Smooth muscle cell (in vitro differentiated cells): ENCODE measurements around the gene GCK. TPM values are rescaled to one million over a fixed set of nuclear protein-coding genes. Genes with fewer than 3 reads are reported as not detected.

Source experiments
- DNase-seq: peaks from one replicate; lab custom pipeline; 2025; ENCODE audit not compliant: unreplicated experiment; lab: John Stamatoyannopoulos, UW
- H2AFZ ChIP-seq: fragments of 200-600 bp; sonication (generic); 2 replicates; pipeline ENCODE4 v1.6.0; 2016; ENCODE audit warnings: antibody characterized with exemption, low read depth, mild to moderate bottlenecking
- H3F3A ChIP-seq: fragments of 200-600 bp; sonication (generic); 2 replicates; pipeline ENCODE4 v1.6.0; 2017; ENCODE audit warnings: antibody characterized with exemption, low read depth
- H3K27ac ChIP-seq: fragments of 200-600 bp; sonication (generic); 2 replicates; pipeline ENCODE4 v1.5.1; 2016; ENCODE audit warnings: low read depth, mild to moderate bottlenecking
- H3K27me3 ChIP-seq: fragments of 200-600 bp; sonication (generic); 2 replicates; pipeline ENCODE4 v1.6.1; 2016; ENCODE audit warnings: low read depth, mild to moderate bottlenecking
- H3K36me3 ChIP-seq: fragments of 200-600 bp; sonication (generic); 2 replicates; pipeline ENCODE4 v1.5.1; 2016; ENCODE audit warnings: low read depth
- H3K4me1 ChIP-seq: fragments of 200-600 bp; sonication (generic); 2 replicates; pipeline ENCODE4 v1.5.1; 2016; ENCODE audit warnings: low read depth
- H3K4me2 ChIP-seq: fragments of 200-600 bp; sonication (generic); 2 replicates; pipeline ENCODE4 v1.6.0; 2016; ENCODE audit warnings: mild to moderate bottlenecking
- H3K4me3 ChIP-seq: fragments of 200-600 bp; sonication (generic); 2 replicates; pipeline ENCODE4 v1.5.1; 2016; ENCODE audit warnings: mild to moderate bottlenecking
- H3K79me2 ChIP-seq: fragments of 200-600 bp; sonication (generic); 2 replicates; pipeline ENCODE4 v1.6.0; 2016; ENCODE audit warnings: low read depth, mild to moderate bottlenecking
- H3K9ac ChIP-seq: fragments of 200-600 bp; sonication (generic); 2 replicates; pipeline ENCODE4 v1.6.0; 2016; ENCODE audit warnings: low read depth
- H3K9me3 ChIP-seq: fragments of 200-600 bp; sonication (generic); replicated peaks from 2 replicates; pipeline ENCODE4 v1.5.1; 2016; ENCODE audit warnings: low read depth
- H4K20me1 ChIP-seq: fragments of 200-600 bp; sonication (generic); 2 replicates; pipeline ENCODE4 v1.6.0; 2016; ENCODE audit warnings: low read depth
- CTCF ChIP-seq: fragments of 200-600 bp; sonication (generic); IDR thresholded peaks from 2 replicates; pipeline ENCODE4 v1.5.1; 2017; ENCODE audit warnings: borderline replicate concordance, mild to moderate bottlenecking, antibody characterized with exemption; ENCODE audit not compliant: insufficient read depth, poor library complexity, severe bottlenecking
- WGBS: methylation state at CpG from one replicate; pipeline ENCODE4 v1.1.7; 2016; ENCODE audit warnings: low lambda C conversion rate; 5-methylcytosine and 5-hydroxymethylcytosine counted together
- polyA plus RNA-seq: library from polyadenylated mRNA; unstranded; fragments of >200 nt; fragmentation: Nextera tagmentation; extraction: Ambion mirVana; gene quantifications from 2 replicates; pipeline ENCODE4 v1.2.1, GENCODE V29; 2016
- total RNA-seq: library from RNA; depleted of rRNA; stranded (reverse); fragments of >200 nt; gene quantifications from 2 replicates; pipeline ENCODE4 v1.2.3, GENCODE V29; 2014

The GCK gene
- total and polyA plus RNA-seq, 2 experiments from 2014 or later, result 1.6 to 5.5 TPM

- no peak overlapping the region for H3K4me3 ChIP-seq
- WGBS, result 60% methylated on average over 3 of the region's 3 CpGs
- H2AFZ ChIP-seq, result no peak overlapping the region
- no peaks in the 10 kb centered on the region for H3K9me3 ChIP-seq
- no peak overlapping the region for H3K4me2 ChIP-seq
- H3K4me1 ChIP-seq, result no peaks in the 10 kb centered on the region
- no peak overlapping the region for H3K9ac ChIP-seq
- H3K36me3 ChIP-seq, result no peaks in the 10 kb centered on the region
- no peaks in the 10 kb centered on the region for H4K20me1 ChIP-seq
- no peaks in the 10 kb centered on the region for H3K79me2 ChIP-seq
- no peaks in the 10 kb centered on the region for H3F3A ChIP-seq
- no peak overlapping the region for H3K27ac ChIP-seq
- H3K27me3 ChIP-seq, result no peaks in the 10 kb centered on the region
- no peak for DNase-seq
- no peak for TF ChIP-seq CTCF
These were observed 34.5 kb downstream of the GCK start for GRCh38 chr7:44154703-44155102.

GRCh38 chr7:44153948-44154335 lies 35.3 kb downstream of the GCK start:
- Histone ChIP-seq H3K4me2 (no peak overlapping the region), H3K36me3 (no peaks in the 10 kb centered on the region), H3K9me3 (no peaks in the 10 kb centered on the region), H3K4me1 (no peaks in the 10 kb centered on the region), H3K4me3 (no peak overlapping the region), H3K9ac (no peak overlapping the region), H2AFZ (no peak overlapping the region), H3K79me2 (no peaks in the 10 kb centered on the region), H3K27ac (no peak overlapping the region), H4K20me1 (no peaks in the 10 kb centered on the region), H3F3A (no peaks in the 10 kb centered on the region), H3K27me3 (no peaks in the 10 kb centered on the region)
- 88% methylated on average over 5 of the region's 5 CpGs for WGBS
- TF ChIP-seq CTCF, result no peak
- no peak for DNase-seq

GRCh38 chr7:44152971-44153947 lies 36.0 kb downstream of the GCK start:
- Histone ChIP-seq H3F3A (no peaks in the 10 kb centered on the region), H3K4me1 (no peaks in the 10 kb centered on the region), H3K9me3 (no peaks in the 10 kb centered on the region), H3K4me2 (no peak overlapping the region), H3K79me2 (no peaks in the 10 kb centered on the region), H3K27me3 (no peaks in the 10 kb centered on the region), H3K27ac (no peak overlapping the region), H3K9ac (no peak overlapping the region), H3K4me3 (no peak overlapping the region), H3K36me3 (no peaks in the 10 kb centered on the region), H2AFZ (no peak overlapping the region), H4K20me1 (no peaks in the 10 kb centered on the region)
- 90% methylated on average over 20 of the region's 22 CpGs for WGBS
- DNase-seq, result no peak
- TF ChIP-seq CTCF, result no peak

GRCh38 chr7:44151956-44152355 lies 37.3 kb downstream of the GCK start:
- Histone ChIP-seq H3K4me1 (no peaks in the 10 kb centered on the region), H3K4me3 (no peak overlapping the region), H3K27me3 (no peaks in the 10 kb centered on the region), H4K20me1 (no peaks in the 10 kb centered on the region), H3K9me3 (no peaks in the 10 kb centered on the region), H3K9ac (no peak overlapping the region), H3K27ac (no peak overlapping the region), H3K4me2 (no peak overlapping the region), H3K36me3 (no peaks in the 10 kb centered on the region), H3K79me2 (no peaks in the 10 kb centered on the region), H2AFZ (no peak overlapping the region), H3F3A (no peaks in the 10 kb centered on the region)
- TF ChIP-seq CTCF, result no peak
- no peak for DNase-seq
- 95% methylated on average over 9 of the region's 9 CpGs for WGBS
